GM18499 (cell line): Measurements from ENCODE around the gene CEP104.
"Not testable (repeated sequence)": the region's sequence is repeated elsewhere in the genome, so short reads cannot be mapped to it uniquely, and the experiment has no call there.

Experiments
- ATAC-seq: cut with Tn5 transposase; IDR thresholded peaks from one replicate; pipeline ENCODE4 v1.9.1; 2021; ENCODE audit warnings: moderate number of reproducible peaks; ENCODE audit not compliant: insufficient read depth, unreplicated experiment

Gene CEP104

DNA sequence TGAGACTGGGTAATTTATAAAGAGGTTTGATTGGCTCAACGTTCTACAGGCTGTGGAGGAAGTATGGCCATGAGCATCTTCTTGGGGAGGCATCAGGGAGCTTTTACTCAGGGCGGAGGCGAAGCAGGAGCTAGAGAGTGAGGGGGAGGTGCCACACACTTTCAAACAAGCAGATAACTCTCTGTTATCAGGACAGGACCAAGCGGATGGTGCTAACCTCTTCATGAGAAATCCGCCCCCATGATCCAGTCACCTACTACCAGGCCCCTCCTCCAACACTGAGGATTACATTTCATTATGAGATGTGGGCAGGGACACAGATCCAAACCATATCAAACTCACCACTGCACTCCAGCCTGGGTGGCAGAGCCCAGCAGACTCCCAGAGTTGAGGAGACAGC is 49.2 kb downstream of the CEP104 start:
- no peak for ATAC-seq

DNA sequence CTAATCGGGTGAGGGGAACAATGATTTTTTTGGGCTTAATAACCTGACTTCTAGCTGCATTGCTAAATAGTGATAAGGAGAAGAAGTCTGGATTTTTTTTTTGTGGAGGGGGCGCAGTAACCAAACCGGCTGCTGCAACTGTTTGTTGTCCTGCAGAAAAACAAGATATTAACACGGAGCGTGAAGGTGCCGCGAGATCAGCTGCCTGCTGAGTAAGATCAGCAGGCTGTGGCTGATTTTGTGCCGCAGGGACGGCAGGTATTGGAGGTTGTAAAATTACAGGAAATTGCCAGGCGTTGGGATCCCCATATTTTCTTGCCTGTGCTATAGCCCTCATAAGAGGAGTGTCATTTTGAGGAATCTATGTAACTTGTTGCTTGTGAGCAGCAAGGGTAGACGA is 52.0 kb downstream of the CEP104 start:
- no peak for ATAC-seq

- not testable (repeated sequence) for ATAC-seq
Observed at GRCh38 chr1:3804627-3804944, 52.4 kb downstream of the CEP104 start.

GRCh38 chr1:3803905-3804626 is 52.9 kb downstream of the CEP104 start:
- ATAC-seq: no peak

GRCh38 chr1:3800795-3801194 is 56.2 kb downstream of the CEP104 start:
- ATAC-seq: not testable (repeated sequence)

DNA sequence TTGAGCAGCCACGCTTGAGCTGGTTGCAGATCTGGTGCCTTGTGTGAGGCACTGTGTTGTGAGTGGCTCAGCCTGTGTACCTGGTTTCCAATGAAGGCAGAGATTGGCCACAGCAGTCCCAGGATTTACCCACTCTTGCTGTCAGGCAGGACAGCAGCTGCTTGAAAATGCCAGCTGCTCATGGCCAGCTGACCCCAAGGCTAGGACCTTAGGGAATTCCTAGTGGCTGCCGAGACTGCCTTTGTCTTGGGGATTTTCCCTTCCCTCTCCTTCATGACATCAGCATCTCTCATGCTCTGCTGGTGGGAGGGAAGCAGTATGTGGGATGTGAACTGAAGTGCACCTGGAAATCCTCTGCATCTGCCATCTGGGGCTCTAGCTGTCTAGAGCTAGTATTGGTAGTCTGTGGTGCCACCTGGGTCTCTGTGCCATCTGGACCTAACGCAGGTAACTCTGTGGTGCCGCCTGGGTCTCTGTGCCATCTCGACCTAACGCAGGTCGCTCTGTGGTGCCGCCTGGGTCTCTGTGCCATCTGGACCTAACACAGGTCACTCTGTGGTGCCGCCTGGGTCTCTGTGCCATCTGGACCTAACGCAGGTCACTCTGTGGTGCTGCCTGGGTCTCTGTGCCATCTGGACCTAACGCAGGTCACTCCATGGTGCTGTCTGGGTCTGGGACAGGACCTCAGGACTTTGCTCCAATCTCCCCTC is 56.9 kb downstream of the CEP104 start:
- ATAC-seq: no peak

- ATAC-seq: peak; percentile 87
Observed at GRCh38 chr1:3796215-3797061, 60.6 kb downstream of the CEP104 start, which contains the start of gene LRRC47. LRRC47 (minus strand) TSS chr1:3796498; CDS start chr1:3796476, 22 bp downstream.

DNA sequence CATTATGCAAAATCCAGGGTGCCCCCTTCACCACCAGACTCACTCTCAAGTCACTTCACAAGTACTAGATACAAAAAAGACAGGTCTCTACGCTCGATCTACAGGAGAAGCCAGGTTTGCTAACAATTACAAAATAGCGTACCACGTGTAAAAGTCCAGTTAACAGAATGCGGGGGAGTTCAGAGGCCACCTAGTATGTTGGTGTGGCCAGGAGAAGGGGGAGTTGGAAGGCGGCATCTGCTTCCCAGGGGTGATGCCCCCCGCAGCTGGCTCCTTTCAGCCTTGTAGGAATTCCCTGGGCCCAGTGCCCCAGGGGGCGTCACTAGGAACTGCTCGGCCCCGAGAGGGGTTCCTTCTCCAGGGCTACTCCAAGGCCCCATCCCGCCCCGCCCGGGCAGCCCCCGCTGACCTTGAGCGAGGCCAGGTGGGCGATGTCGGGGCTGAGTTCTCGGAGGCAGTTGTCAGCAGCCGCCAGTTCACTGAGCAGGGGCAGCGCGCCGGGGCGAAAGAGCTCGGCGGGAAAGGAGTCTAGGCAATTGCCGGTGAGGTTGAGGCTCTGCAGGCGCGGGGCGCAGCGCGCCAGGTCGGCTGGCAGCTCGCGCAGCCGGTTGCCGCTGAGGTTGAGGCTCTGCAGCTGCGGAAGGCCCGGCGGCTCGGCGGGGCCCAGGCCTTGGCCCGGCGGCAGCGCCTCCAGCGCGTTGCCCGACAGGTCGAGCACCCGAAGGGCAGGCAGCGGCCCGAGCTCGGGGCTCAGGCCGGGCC is 61.4 kb downstream of the CEP104 start:
- no peak for ATAC-seq

DNA sequence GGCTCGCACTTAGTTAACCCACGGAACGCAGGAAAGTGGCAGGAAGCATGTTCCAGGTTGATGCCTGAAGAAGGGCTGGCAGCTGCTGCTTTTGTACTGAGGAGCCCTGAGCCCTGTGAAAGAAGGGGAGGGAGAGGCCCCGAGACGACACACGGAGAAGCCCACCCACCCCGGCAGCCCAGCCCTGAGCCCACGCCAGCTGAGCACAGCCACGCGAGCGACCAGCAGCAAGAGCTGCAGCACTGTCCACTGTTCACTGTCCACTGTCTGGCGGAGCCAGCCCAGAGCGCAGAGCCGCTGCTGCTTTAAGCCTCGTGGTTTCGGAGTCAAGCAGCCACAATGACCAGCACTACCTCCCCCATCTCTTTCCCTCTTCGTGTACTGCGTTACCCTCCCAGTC is 66.1 kb downstream of the CEP104 start:
- no peak for ATAC-seq

DNA sequence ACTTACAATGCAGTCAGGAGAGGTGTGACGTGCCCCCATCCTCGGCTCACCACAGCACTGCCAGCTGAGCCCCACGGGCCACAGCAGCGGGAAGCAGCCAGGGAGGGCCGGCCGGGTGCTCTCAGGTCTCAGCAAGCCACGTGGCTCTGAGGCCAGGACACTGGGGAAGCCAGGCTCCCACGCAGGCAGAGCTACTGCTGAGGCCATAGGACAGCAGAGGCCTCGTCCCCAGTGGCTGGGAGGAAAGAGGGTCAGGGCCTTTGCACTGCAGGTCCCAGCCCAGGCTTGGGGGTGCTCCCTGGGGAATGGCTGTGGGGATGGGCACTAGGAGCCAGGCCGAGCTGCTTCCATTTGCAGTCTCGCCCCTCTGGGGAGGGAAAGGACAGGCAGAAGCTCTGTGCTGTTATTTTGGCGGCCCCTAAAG is 66.5 kb downstream of the CEP104 start:
- no peak for ATAC-seq

GRCh38 chr1:3789421-3790300 is 67.3 kb downstream of the CEP104 start:
- no peak for ATAC-seq

DNA sequence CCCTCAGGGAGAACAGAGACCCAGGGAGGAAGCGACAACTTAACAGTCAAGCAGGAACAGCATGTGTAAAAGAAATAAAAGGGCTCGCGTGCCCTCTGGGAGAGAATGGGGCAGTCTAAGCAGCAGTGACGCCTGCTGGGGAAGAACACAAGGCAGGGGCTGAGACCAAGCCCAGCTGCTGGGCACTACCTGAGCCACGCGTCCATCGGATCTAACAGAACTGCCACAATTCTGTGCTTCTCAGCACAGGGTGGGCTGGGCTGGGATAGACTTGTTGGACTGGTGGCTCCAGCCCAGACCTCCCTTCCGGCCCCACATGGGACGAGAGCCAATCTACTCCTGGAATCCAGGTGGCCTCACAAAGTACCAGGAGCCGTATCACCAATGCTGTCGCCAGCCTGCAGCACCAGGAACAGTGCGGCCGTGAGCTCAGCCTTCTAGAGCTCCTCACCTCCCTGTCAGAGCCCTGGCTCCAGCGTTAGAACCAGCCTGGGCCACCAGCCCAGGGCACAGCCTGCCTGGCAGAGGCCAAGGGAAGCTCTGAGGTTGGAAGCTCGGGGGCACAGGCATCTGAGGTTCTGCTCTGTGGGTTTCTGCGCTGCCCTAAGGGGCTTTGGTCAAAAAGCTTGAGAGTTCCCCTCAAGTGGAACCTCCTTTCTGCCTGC is 68.1 kb downstream of the CEP104 start:
- no peak for ATAC-seq

DNA sequence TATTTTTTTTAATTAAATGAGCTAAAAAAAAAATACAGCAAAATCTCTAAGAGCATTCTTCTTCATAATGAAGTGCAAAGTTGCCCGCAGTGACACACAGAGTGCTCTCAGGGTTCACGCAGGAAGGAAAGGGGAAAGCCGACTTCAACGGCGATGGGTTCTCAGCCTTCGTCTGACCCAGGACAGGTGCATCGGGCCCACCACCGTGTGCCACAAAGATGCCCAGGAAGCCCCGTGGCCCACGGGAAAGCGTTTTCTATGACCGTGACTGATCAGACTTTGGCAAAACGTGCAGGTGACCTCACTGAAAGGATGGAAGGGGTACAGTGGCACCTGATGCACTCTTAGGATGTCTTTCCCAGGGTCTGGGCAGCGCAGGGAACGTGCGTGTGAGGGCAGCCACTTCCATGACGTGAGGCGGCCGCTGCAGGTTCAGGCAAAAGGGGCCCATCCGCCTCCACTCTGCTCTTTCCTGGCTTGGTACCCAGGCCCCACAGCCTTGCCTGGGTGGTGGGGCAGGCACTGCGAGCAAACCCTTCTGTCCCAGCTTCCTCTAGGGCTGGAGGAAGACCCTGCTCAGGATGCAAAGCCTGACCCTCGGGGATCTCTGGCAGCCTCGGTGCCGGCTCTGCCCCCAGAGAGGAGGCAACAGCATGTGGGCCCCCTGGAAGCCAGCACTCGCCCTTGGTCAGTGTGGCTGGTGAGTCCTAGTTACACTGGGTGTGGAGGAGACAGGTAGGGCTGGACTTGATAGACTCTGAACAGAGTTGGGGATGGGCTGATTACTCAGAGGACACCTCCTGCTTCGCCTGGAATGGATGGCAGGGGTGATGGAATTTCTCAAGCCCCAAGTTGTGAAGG is 69.0 kb downstream of the CEP104 start:
- ATAC-seq: no peak

DNA sequence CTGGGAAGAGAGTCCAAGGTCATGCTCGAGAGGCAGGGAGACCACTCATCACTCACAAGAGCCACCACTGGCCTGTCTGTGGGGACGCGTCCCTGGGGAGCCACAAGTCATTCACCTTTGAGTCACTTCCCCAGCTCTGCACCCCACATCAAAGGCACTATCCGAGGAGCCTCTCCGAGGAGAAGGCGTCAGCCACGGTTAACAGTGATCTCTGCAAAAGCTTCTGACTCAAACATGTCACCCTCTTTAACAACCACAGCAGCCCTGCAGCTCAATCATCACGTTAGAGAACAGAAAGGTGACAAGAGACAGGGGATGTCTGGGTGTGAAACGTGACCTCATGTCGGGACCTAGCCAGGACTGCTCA is 69.7 kb downstream of the CEP104 start:
- no peak for ATAC-seq

DNA sequence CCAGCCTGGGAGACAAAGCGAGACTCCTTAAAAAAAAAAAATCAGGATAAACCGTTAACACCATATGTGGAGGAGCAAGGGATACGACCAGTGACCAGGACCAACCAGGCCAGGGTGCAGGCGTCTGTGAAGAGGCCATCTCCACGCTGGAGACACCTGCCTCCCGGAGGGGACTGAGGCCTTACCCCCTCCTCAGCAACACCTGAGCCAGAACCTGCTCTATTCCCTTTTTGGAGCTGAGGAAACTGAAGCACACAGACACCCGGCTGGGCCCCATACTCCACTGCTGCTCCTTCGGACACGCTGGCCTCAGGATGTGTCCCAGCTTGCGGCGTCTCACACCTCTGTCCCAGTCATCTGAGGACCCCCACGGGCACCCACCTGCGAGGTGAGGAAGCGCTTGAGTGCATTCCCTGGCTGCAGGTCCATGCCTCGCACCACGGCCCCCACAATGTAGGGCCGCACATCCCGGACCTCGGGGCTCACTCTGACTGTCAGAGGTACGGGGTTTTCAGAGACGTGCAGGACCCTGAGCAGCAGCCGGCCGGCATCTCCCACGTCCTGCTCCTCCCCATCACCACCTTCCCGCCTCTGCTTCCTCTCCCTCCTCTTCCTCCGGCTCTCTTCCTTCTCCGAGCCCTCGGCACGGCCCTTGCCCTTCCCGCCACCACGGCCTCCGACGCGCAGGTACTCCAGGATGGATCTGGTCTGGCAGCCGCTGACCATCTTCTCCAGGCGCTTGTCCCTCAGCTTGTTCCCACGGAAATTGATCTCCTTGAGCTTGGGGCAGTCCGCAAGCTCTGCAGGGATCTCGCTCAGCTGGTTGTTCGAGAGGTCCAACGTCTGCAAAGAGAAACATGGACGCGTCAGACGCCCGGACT is 70.3 kb downstream of the CEP104 start:
- no peak for ATAC-seq

- no peak for ATAC-seq
Observed at GRCh38 chr1:3785456-3786157, 71.4 kb downstream of the CEP104 start.
